ENCODE measurements around the gene CASKIN2.

GRCh38 chr17:75518983-75519537, 3.7 kb upstream of the CASKIN2 start:
- no peak for TF ChIP-seq ZNF274 (IDR thresholded peaks at IDR 0.05; ENCODE audit: low read depth, low read length)
- TF ChIP-seq YY1 (IDR thresholded peaks at IDR 0.05; ENCODE audit: insufficient read depth, insufficient read length): no peak
